ENCODE data around the gene SVBP.

The SVBP gene

GRCh38 chr1:42841010-42841409 is 23.8 kb upstream of the SVBP start:
- TF ChIP-seq CTCF (IDR thresholded peaks at IDR 0.05; ENCODE audit: low read depth, low read length): no peak
- H3K4me3 ChIP-seq (ENCODE audit: low read depth, low read length): no peak overlapping the region
- DNase-seq (ENCODE audit: low read depth, low spot score): no peak
- in situ Hi-C loops (cut with HindIII; ENCODE audit: low sequenced_read_pairs): no loop called here

- in situ Hi-C loops (cut with HindIII; ENCODE audit: low sequenced_read_pairs): no loop called here
- TF ChIP-seq CTCF (IDR thresholded peaks at IDR 0.05; ENCODE audit: low read depth, low read length): no peak
- DNase-seq (ENCODE audit: low read depth, low spot score): no peak
- H3K4me3 ChIP-seq (ENCODE audit: low read depth, low read length): no peak overlapping the region
Observed at GRCh38 chr1:42838482-42839190, 21.4 kb upstream of the SVBP start.

GRCh38 chr1:42837709-42838108 is 20.5 kb upstream of the SVBP start:
- DNase-seq (ENCODE audit: low read depth, low spot score): no peak
- H3K4me3 ChIP-seq (ENCODE audit: low read depth, low read length): no peak overlapping the region
- in situ Hi-C loops (cut with HindIII; ENCODE audit: low sequenced_read_pairs): no loop called here
- no peak for TF ChIP-seq CTCF (IDR thresholded peaks at IDR 0.05; ENCODE audit: low read depth, low read length)

- in situ Hi-C loops (cut with HindIII; ENCODE audit: low sequenced_read_pairs): no loop called here
- no peak for TF ChIP-seq CTCF (IDR thresholded peaks at IDR 0.05; ENCODE audit: low read depth, low read length)
- DNase-seq (ENCODE audit: low read depth, low spot score): no peak
- H3K4me3 ChIP-seq (ENCODE audit: low read depth, low read length): no peak overlapping the region
Observed at GRCh38 chr1:42835422-42835821, 18.2 kb upstream of the SVBP start.

- in situ Hi-C loops (cut with HindIII; ENCODE audit: low sequenced_read_pairs): no loop called here
- no peak for TF ChIP-seq CTCF (IDR thresholded peaks at IDR 0.05; ENCODE audit: low read depth, low read length)
- DNase-seq (ENCODE audit: low read depth, low spot score): no peak
- no peak overlapping the region for H3K4me3 ChIP-seq (ENCODE audit: low read depth, low read length)
Observed at GRCh38 chr1:42834803-42835202, 17.6 kb upstream of the SVBP start.

- H3K4me3 ChIP-seq (ENCODE audit: low read depth, low read length): no peak overlapping the region
- in situ Hi-C loops (cut with HindIII; ENCODE audit: low sequenced_read_pairs): no loop called here
- no peak for DNase-seq (ENCODE audit: low read depth, low spot score)
- TF ChIP-seq CTCF (IDR thresholded peaks at IDR 0.05; ENCODE audit: low read depth, low read length): no peak
Observed at GRCh38 chr1:42833981-42834380, 16.8 kb upstream of the SVBP start.
